ENCODE measurements around the gene ELAVL2. TPM values are rescaled to one million over a fixed set of nuclear protein-coding genes. Genes with fewer than 3 reads are reported as not detected.

ELAVL2 gene
- total and polyA plus RNA-seq, 2 donors (not counting 3 experiments of a cell fraction or from before 2014, with no cell fraction given): 0.06 to 0.20 TPM

GRCh38 chr9:23731353-23731752 is 94.7 kb downstream of the ELAVL2 start:
- H3K36me3 ChIP-seq (ENCODE audit: control insufficient read depth in 2 of 2, extremely low read depth in 1 of 2, insufficient read depth in 2 of 2, low read length in 2 of 2): no peaks in the 10 kb centered on the region
- ChIA-PET CTCF (no interaction called here), POLR2A (no interaction called here)
- H3K9me3 ChIP-seq (replicated peaks; ENCODE audit: control insufficient read depth, insufficient read depth, low read length): no peaks in the 10 kb centered on the region
- H3K9ac ChIP-seq (replicated peaks; ENCODE audit: extremely low read depth, insufficient read depth, low read length): no peak overlapping the region
- no peak overlapping the region for H3K4me3 ChIP-seq (replicated peaks in 1 of 3; ENCODE audit: insufficient read depth in 1 of 3, low read depth in 1 of 3, low read length in 3 of 3)
- no peaks in the 10 kb centered on the region for H3K79me2 ChIP-seq (ENCODE audit: control insufficient read depth, insufficient read depth, low read length)
- H3K27me3 ChIP-seq (ENCODE audit: control insufficient read depth in 2 of 2, insufficient read depth in 2 of 2, low read length in 2 of 2): no peaks in the 10 kb centered on the region
- TF ChIP-seq MYC (IDR thresholded peaks at IDR 0.05; ENCODE audit: low read depth, low read length) (no peak), CTCF (IDR thresholded peaks at IDR 0.05; ENCODE audit: extremely low read depth in 1 of 2, insufficient read depth in 1 of 2, low read depth in 1 of 2, low read length in 2 of 2) (no peak), POLR2A (IDR thresholded peaks at IDR 0.05; ENCODE audit: low read depth, low read length) (no peak), FOS (IDR thresholded peaks at IDR 0.05; ENCODE audit: borderline replicate concordance, insufficient read depth, low read length) (no peak), MAX (IDR thresholded peaks at IDR 0.05; ENCODE audit: insufficient read depth, insufficient read length) (no peak), JUN (IDR thresholded peaks at IDR 0.05; ENCODE audit: borderline replicate concordance, insufficient read depth, insufficient read length, low read depth) (no peak), POLR2AphosphoS5 (IDR thresholded peaks at IDR 0.05; ENCODE audit: insufficient read depth, low read depth, low read length) (no peak)
- BruUV-seq (replicated peaks): no TSS peak
- H3K27ac ChIP-seq (ENCODE audit: insufficient read depth, low read depth, low read length): no peak overlapping the region
- H4K20me1 ChIP-seq (replicated peaks; ENCODE audit: control insufficient read depth, extremely low read depth, insufficient read depth, low read length): no peaks in the 10 kb centered on the region
- H2AFZ ChIP-seq (ENCODE audit: low read depth, low read length): no peak overlapping the region
- no peaks in the 10 kb centered on the region for H3K4me1 ChIP-seq (ENCODE audit: control insufficient read depth, extremely low read depth, insufficient read depth, low read length)
- DNase-seq (ENCODE audit: low read depth, low spot score) (no peak), FAIRE-seq (no peak)
- dilution Hi-C loops (cut with MboI; ENCODE audit: extremely low pct_ligation_motif_present, low sequenced_read_pairs) (no loop called here), intact Hi-C loops (cut with micrococcal nuclease) (no loop called here)
- no peaks in the 10 kb centered on the region for H3K9me1 ChIP-seq (replicated peaks; ENCODE audit: control insufficient read depth, extremely low read depth, insufficient read depth, low read length)
- no peak overlapping the region for H3K4me2 ChIP-seq (ENCODE audit: insufficient read depth, low read length)

Data from endothelial cell of umbilical vein (primary cell).